ENCODE data around the gene TTLL7. TPM values are rescaled to one million over a fixed set of nuclear protein-coding genes. Genes with fewer than 3 reads are reported as not detected.

TTLL7 gene
- polyA plus RNA-seq, 1 donor (not counting 4 experiments of a cell fraction or from before 2014, with no cell fraction given): 8.1 TPM

DNA sequence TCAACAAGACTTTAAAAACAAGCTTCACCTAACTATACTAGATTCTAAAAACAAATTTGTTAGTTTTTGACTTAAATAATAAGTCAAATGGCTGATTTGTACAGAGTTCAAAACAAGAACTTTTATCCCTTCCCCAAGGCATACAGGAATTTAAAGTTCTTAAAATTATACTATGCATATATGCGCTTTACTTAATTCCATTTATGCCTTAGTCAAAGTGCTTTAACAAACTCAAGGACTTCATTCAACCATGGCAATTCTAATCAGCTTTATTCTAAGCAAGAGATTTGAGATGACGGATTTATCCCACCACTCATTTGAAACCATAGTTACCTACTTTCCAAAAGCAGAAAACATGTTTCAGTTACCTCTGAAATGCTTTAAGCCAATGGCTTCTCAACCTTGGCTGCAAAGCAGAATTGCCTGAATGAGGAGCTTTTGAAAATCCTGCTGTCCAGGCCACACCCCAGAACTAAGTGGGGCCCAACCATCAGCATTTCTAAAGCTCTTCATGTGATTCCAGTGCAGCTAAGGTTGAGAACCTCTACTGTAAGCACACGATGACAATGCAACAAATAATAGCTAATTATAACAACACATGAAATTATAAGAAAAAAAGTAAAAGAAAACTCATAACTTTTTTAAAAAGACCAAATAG, 44.6 kb downstream of the TTLL7 start:
- H3K79me2 ChIP-seq (ENCODE audit: control insufficient read depth, insufficient read depth, low read length): no peaks in the 10 kb centered on the region
- no peaks in the 10 kb centered on the region for H3K9me3 ChIP-seq (ENCODE audit: control insufficient read depth, low read depth, low read length)
- no peaks in the 10 kb centered on the region for H3K9me1 ChIP-seq (ENCODE audit: control insufficient read depth, extremely low read depth, insufficient read depth, low read length)
- no peak overlapping the region for H3K9ac ChIP-seq (ENCODE audit: control insufficient read depth, extremely low read depth, insufficient read depth, low read length)
- no peak overlapping the region for H3K4me2 ChIP-seq (ENCODE audit: control insufficient read depth, extremely low read depth, insufficient read depth, low read depth, low read length)
- no peaks in the 10 kb centered on the region for H3K27me3 ChIP-seq (ENCODE audit: control insufficient read depth, extremely low read depth, insufficient read depth, low read length)
- TF ChIP-seq EZH2 (IDR thresholded peaks at IDR 0.05; ENCODE audit: low read length): no peak
- TF ChIP-seq, protein P1, sequence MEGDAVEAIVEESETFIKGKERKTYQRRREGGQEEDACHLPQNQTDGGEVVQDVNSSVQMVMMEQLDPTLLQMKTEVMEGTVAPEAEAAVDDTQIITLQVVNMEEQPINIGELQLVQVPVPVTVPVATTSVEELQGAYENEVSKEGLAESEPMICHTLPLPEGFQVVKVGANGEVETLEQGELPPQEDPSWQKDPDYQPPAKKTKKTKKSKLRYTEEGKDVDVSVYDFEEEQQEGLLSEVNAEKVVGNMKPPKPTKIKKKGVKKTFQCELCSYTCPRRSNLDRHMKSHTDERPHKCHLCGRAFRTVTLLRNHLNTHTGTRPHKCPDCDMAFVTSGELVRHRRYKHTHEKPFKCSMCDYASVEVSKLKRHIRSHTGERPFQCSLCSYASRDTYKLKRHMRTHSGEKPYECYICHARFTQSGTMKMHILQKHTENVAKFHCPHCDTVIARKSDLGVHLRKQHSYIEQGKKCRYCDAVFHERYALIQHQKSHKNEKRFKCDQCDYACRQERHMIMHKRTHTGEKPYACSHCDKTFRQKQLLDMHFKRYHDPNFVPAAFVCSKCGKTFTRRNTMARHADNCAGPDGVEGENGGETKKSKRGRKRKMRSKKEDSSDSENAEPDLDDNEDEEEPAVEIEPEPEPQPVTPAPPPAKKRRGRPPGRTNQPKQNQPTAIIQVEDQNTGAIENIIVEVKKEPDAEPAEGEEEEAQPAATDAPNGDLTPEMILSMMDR (optimal IDR thresholded peaks at IDR 0.05 in 1 of 3, IDR thresholded peaks at IDR 0.05 in 1 of 3, conservative IDR thresholded peaks at IDR 0.05 in 1 of 3; ENCODE audit: extremely low read depth in 1 of 3, insufficient read depth in 2 of 3, low read length in 3 of 3): no peak
- dilution Hi-C loops (cut with MboI; ENCODE audit: extremely low pct_ligation_motif_present, low sequenced_read_pairs): no loop called here
- no peak overlapping the region for H2AFZ ChIP-seq (ENCODE audit: control insufficient read depth, low read length)
- H3K4me3 ChIP-seq (ENCODE audit: control insufficient read depth in 2 of 3, extremely low read depth in 1 of 3, insufficient read depth in 2 of 3, low read depth in 1 of 3, low read length in 3 of 3): no peak overlapping the region
- FAIRE-seq: peak; percentile 5
- no peaks in the 10 kb centered on the region for H4K20me1 ChIP-seq (ENCODE audit: control insufficient read depth, extremely low read depth, insufficient read depth, low read length)
- H3K36me3 ChIP-seq (ENCODE audit: control insufficient read depth in 2 of 2, extremely low read depth in 1 of 2, insufficient read depth in 2 of 2, low read length in 2 of 2): no peaks in the 10 kb centered on the region
- H3K27ac ChIP-seq (ENCODE audit: control insufficient read depth, insufficient read depth, low read length): no peak overlapping the region
- no peaks in the 10 kb centered on the region for H3K4me1 ChIP-seq (ENCODE audit: control insufficient read depth, extremely low read depth, insufficient read depth, low read length)
- no peak for DNase-seq (ENCODE audit: low read depth, low spot score)

DNA sequence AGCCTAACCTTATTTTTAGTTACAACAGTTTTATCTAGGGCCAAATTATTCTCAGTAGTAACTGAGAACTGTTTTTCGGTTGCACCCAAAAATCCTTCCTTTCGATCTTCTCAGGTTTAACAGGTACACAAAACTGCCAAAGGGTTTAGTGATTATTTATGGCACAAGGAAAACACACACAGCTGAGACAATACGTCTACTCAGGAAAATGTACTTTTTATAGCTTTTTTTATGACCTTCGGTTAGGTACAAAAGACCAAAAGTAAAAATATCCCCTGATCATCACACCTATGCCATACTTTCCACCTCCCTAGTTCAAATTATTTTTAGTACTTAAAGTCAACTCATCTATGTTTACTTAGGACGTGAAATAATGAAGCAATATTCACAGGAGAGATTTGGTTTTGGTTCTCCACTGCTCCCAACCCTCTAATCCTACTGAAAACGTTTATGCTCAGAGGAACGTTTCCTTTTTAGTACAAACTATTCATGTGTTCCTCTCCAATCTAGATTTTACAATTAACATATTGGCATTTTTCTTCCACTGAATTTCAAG, 48.7 kb downstream of the TTLL7 start:
- no peaks in the 10 kb centered on the region for H3K27me3 ChIP-seq (ENCODE audit: control insufficient read depth, extremely low read depth, insufficient read depth, low read length)
- no peaks in the 10 kb centered on the region for H3K4me1 ChIP-seq (ENCODE audit: control insufficient read depth, extremely low read depth, insufficient read depth, low read length)
- dilution Hi-C loops (cut with MboI; ENCODE audit: extremely low pct_ligation_motif_present, low sequenced_read_pairs): no loop called here
- no peaks in the 10 kb centered on the region for H3K79me2 ChIP-seq (ENCODE audit: control insufficient read depth, insufficient read depth, low read length)
- no peaks in the 10 kb centered on the region for H4K20me1 ChIP-seq (ENCODE audit: control insufficient read depth, extremely low read depth, insufficient read depth, low read length)
- no peaks in the 10 kb centered on the region for H3K36me3 ChIP-seq (ENCODE audit: control insufficient read depth in 2 of 2, extremely low read depth in 1 of 2, insufficient read depth in 2 of 2, low read length in 2 of 2)
- H3K4me2 ChIP-seq (ENCODE audit: control insufficient read depth, extremely low read depth, insufficient read depth, low read depth, low read length): no peak overlapping the region
- no peak overlapping the region for H3K27ac ChIP-seq (ENCODE audit: control insufficient read depth, insufficient read depth, low read length)
- TF ChIP-seq, protein P1 (optimal IDR thresholded peaks at IDR 0.05 in 1 of 3, IDR thresholded peaks at IDR 0.05 in 1 of 3, conservative IDR thresholded peaks at IDR 0.05 in 1 of 3; ENCODE audit: extremely low read depth in 1 of 3, insufficient read depth in 2 of 3, low read length in 3 of 3): no peak
- TF ChIP-seq EZH2 (IDR thresholded peaks at IDR 0.05; ENCODE audit: low read length): no peak
- H3K9me3 ChIP-seq (ENCODE audit: control insufficient read depth, low read depth, low read length): no peaks in the 10 kb centered on the region
- H3K9me1 ChIP-seq (ENCODE audit: control insufficient read depth, extremely low read depth, insufficient read depth, low read length): no peaks in the 10 kb centered on the region
- no peak overlapping the region for H2AFZ ChIP-seq (ENCODE audit: control insufficient read depth, low read length)
- no peak for DNase-seq (ENCODE audit: low read depth, low spot score)
- H3K4me3 ChIP-seq (ENCODE audit: control insufficient read depth in 2 of 3, extremely low read depth in 1 of 3, insufficient read depth in 2 of 3, low read depth in 1 of 3, low read length in 3 of 3): no peak overlapping the region
- no peak for FAIRE-seq
- H3K9ac ChIP-seq (ENCODE audit: control insufficient read depth, extremely low read depth, insufficient read depth, low read length): no peak overlapping the region
